Measurements from ENCODE around the gene PFKL. TPM values are rescaled to one million over a fixed set of nuclear protein-coding genes. Genes with fewer than 3 reads are reported as not detected.

Gene PFKL
- total RNA-seq, result 186 and 244 TPM in 2 replicates
- polyA plus RNA-seq (2012), result 186 TPM

DNA sequence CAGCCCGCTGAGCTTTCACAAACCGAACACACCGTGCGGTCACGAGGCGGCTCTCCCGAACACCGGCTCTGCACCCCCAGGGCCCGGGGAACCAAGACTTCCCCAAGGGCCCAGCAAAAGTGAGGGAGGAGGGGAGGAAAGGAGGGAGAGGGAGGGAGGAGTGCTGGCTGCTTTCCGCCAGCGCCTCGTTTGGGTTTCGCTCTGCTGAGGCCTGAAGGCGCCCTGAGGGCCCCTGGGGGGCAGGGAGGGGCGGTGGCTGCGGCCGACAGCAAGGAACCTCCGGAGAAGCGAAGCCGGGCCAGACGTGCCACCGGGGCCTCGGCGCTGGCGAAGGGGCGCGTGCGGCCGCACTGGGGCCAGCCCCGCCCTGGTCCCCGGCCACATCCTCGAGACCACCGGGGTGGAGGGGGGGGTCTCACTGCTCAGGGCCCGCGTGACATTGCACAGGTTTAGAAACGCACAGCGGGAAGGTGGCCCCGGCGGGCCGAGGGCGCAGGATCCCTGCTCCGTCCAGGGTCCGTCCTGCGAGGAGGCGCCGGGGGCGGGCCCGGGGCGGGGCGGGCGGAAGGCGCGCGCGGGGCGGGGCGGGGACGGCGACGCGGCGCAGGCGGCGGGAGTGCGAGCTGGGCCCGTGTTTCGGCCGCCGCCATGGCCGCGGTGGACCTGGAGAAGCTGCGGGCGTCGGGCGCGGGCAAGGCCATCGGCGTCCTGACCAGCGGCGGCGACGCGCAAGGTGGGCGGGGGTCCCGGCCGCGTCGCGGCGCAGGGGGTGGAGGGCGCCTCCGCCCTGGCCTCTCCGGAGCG, at the start of gene PFKL:
Gene PFKL, plus strand, starts transcription at position 596 of the 804 bp plus-strand sequence. Its CDS starts 53 bp downstream, at position 649.
- peak; percentile 69 for DNase-seq (ENCODE audit: low read depth)

DNA sequence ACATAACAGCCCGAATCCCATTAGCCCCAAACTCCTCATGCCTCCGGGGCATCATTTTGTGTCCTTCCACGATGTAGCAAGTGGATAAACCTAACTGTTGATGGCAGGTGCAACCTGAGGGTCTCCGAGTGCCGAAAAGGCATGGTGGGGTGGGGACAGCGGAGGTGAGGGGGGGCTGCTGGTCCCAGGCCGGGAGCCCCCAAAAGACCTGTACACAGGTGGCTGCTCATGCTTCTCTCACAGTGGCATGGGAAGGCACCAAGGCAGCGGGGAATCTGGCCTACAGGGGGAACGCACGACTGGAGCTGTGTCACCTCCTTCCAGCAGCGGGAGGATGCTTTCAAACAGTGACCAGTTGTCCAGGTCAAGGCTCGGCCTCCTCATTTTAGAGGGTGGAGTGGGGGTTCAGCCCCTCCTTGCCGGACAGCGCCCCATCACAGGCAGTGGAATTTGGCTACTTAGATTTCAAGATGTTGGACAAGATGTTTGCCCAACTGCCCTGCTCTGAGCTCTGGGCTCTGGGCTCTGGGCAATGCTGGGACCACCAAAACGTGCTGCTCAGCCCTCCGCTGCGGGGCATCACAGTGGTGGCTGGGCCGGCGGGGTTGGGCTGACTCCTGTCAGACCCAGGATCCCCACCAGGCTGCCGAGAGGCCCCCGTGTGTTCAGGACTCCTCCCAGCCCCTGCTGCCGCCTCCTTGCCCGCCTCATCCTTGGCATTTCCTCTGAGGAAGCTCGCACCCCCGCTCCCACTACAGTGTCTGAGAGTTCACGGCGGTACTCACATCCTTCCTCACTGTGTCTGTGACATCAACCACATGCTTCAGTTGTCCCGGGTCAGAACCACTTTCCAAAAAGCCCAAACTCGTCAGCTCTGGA, 45.8 kb upstream of the PFKL start:
- no peak for DNase-seq (ENCODE audit: low read depth)

GRCh38 chr21:44255511-44255981, 44.3 kb upstream of the PFKL start:
- DNase-seq (ENCODE audit: low read depth), result peak; percentile 55

- no peak for DNase-seq (ENCODE audit: low read depth)
Observed at GRCh38 chr21:44258056-44258725, 41.7 kb upstream of the PFKL start.

DNA sequence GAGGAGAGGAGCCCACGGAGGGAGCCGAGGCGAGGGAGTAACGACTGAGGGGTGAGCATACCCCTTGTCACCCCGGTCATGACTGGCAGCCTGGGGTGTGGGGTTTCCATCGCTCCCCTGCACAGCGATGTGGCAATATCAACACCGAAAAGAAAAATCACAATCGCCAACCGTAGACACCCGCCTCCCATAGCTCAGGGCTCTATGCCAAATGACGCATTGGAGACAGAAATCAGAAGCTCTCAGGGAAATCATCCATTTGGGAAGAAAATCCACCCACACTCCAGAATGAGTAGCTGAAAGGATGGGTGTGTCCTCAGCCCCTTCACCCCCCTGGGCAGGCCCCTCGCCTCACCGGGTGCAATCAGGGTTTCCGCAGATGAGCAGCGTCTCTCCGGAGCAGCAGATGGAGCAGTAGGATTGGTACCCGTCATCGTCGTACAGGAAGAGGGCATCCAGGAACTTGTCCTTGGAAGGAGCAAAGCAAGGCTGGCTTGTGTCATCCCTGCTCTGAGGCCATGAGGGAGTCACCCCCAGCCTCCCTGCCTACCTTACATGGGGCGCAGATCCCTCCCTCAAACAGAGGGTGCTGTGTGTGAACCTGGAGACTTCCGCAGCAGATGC, 40.7 kb upstream of the PFKL start:
- no peak for DNase-seq (ENCODE audit: low read depth)

DNA sequence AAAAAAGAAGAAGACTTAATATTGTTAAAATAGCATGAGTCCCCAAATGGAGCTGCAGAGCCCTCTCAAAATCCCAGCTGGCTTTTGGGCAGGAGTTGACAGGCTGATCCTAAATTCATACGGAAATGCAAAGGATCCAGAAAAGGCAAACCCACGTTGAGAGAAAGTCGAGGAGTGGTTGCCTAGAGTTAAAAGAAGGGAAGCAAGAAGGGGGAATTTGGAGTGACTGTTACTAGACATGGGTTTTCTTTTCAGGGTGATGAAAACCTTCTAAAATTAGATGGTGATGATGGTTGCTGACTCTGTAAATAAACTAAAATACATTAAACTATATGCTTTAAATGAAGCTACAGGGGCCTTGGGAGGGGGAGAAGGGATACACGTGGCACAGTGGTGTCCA, 39.8 kb upstream of the PFKL start:
- DNase-seq (ENCODE audit: low read depth), result no peak

- DNase-seq (ENCODE audit: low read depth), result no peak
Observed at GRCh38 chr21:44260791-44261631, 38.8 kb upstream of the PFKL start.

- no peak for DNase-seq (ENCODE audit: low read depth)
Observed at GRCh38 chr21:44261675-44262295, 38.1 kb upstream of the PFKL start, which contains the start of gene DNMT3L. Gene DNMT3L, minus strand, starts transcription at chr21:44261897. Its CDS starts 638 bp downstream, at chr21:44261259.

DNA sequence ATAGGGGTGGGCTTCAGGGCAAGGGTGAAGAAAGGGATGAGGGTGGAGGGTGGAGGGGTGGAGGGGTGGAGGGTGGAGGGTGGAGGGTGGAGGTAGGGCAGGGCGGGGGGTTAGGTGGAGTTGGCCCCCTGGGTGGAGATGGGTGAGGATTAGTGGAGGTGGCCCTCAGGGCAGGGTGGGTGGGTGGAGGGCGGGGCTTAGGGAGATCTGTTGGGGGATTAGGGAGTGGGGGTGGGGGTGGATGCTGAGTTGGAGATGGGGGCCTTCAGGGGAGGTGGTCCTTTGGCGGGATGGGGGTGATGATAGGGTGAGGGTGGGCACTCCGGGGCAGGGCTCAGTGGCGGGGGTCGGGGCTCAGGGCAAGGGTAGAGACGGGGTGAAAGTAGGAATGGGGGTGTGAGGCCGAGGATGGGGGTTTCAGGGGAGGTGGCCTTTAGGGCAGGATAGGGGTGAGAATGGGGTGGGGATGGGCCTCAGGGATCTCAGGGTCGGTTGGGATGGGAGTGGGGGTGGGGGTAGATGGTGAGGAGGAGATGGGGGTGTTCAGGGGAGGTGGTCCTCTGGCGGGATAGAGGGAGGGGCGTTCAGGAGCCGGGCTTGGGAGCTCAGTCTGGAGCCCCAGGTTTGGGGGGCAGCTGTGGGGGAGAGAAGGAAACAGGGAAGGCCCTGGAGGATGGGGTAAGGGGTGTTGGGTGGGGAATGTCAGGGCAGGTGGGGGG, 37.4 kb upstream of the PFKL start:
- DNase-seq (ENCODE audit: low read depth), result no peak

GRCh38 chr21:44263221-44263760, 36.6 kb upstream of the PFKL start:
- no peak for DNase-seq (ENCODE audit: low read depth)

- no peak for DNase-seq (ENCODE audit: low read depth)
Observed at GRCh38 chr21:44263768-44264167, 36.1 kb upstream of the PFKL start.

DNA sequence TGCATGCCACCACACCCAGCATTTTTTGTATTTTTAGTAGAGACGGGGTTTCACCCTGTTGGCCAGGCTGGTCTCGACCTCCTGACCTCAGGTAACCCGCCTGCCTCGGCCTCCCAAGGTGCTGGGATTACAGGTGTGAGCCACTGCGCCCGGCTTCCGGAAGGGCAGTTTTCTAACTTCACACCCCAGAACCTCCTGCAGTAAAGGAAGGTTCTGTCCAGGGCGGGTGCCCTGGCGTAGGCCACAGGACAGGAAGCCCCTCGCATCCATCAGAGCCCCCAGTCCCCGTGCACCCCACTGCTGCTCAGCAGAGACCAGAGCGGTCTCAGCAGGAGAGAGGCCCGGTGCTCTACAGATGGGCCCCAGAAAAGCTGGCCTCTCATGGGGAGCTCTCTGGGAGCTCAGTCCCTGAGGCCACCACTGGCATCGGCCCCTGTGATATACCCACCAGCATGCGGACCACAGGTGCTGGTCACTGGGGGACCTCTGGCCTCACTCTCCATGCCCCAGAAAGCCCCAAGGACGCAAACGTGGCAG, 34.1 kb upstream of the PFKL start:
- DNase-seq (ENCODE audit: low read depth), result no peak

DNA sequence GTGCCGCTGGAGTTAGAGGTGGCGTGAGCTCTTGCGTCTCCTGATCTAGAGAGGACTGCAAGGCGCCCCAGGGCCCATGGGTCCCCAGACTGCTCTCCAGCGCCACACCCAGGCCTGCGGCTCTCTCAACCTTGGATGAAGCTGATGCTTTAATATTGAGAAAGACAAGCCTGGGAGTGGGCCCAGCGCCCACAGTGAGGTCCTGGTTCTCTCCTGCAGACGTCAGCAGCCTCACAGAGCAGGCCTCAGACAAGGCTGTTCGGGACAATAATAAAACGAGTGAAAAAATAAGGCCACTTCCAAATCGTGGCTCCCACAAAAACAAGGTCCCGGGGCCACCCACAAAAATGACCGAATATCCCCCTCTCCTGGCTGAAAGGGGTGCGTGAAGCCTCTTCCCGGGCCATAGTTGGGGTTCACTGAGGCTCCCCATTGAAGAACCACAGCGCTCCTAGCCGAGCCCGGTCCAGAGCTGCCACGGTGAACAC, 32.2 kb upstream of the PFKL start:
- no peak for DNase-seq (ENCODE audit: low read depth)

DNA sequence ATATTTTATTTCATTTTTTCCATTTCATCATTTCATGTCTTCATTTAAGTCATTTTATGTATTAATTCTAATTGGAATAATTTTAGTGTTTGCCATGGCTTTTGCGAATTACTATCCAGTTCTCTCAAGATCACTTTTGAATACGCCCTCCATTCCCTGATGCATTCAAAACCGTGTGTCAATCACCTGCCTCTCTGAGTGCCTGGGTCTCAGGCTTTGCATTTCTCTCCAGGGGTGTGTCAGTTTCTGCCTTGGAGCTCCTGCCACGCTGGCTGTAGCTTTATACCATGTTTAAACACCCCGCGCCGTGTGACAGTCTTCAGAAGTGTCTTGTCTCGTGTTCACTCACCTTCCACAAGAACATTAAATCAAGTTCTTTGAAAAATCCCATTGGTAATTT, 30.8 kb upstream of the PFKL start:
- DNase-seq (ENCODE audit: low read depth), result no peak

- DNase-seq (ENCODE audit: low read depth), result no peak
Observed at GRCh38 chr21:44271558-44272283, 28.1 kb upstream of the PFKL start.

DNA sequence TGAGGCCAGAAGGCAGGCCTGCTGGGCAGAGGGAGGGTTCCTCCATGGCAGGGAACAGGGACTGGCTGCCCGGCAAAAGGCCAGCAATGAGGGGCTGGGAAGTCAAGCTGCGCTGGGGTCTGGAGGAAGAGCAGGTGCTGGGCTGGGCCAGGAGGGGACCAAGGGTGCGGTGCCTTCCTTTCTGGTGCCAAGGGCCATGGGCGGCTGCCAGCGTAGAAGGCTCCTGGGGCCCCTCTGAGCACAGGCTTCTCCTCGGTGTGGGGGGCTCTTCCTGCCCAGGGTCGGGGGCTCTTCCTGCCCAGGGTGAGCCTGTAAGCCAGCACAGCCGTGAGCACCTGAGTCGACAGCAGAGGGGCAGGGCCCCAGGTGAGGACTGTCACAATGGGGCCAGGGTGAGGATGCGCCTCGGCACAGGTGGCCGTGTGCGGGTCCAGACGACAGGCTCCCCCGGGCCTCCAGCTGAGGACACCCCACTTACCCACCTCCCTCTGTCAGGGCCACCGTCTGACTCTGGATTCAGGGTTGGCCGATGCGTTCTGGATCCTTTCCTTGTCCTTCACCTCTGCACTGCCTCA, 27.5 kb upstream of the PFKL start:
- no peak for DNase-seq (ENCODE audit: low read depth)

- no peak for DNase-seq (ENCODE audit: low read depth)
Observed at GRCh38 chr21:44273046-44273445, 26.8 kb upstream of the PFKL start.
